ENCODE data around the gene GPR137. TPM values are rescaled to one million over a fixed set of nuclear protein-coding genes. Genes with fewer than 3 reads are reported as not detected.

Gene GPR137
- total and polyA plus RNA-seq, 7 experiments from 2014 or later = 4.9 to 45.9 (median 30.8) TPM

DNA sequence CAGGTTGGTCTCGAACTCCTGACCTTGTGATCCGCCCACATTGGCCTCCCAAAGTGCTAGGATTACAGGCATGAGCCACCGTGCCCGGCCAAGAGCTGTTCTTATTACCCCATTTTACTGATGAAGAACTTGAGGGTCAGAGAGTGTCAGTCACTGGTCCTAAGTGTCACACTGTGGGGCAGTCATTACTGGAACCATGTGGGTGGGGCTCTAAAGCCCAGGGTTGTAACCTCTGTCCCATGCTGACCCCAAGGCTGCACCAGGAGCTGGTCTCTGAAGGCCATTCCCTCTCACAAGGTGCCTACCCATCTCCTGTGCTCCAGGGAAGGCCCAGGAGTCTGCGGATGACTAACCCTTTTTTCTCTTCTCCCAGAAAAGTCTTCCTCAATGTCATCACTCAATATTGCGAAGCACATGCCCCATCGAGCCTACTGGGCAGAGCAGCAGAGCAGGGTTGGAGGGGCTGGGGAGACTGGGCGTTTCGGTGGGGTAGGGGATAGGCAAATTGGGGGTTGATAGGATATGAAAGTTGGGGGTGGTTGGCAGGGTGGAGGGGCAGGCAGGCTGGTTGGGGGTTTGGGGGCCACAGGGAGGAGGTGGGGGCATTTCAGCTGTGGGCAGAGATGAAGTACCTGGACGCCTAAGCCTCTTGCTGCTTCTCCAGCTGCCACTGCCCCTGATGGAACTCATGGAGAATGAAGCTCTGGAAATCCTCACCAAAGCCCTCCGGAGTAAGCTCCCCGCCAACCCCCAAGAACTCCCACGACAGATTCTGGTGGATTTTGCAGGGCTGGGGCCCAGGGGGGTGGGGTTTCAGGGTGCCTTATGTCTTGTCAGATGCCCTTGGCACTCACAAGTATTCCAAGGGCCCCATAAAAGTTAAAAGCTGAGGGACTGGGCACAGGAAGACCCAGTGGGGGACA, 17.7 kb downstream of the GPR137 start:
- CTCF ChIA-PET = interaction anchor here (0.6 to 5.8 kb wide), 13 partner anchors 14 to 302 kb away, joined by 3 to 165 read pairs (median 5); partner anchors contain the start of genes BAD, FERMT3, FKBP2 and PLCB3
- Mint-ChIP-seq H3K27ac (peak overlapping the region in 2 of 9 donors; percentile 13 to 81), H3K4me3 (peak overlapping the region in 8 of 10 donors; percentile 32 to 98 (median 92))

GRCh38 chr11:64304032-64304315, 18.3 kb downstream of the GPR137 start:
- ChIA-PET CTCF (interaction anchor here (1.0 to 5.8 kb wide), 10 partner anchors 14 to 303 kb away, joined by 3 to 165 read pairs (median 6); partner anchors contain the start of genes BAD, FERMT3, FKBP2 and PLCB3), POLR2A (interaction anchor here (0.5 to 6.3 kb wide), 18 partner anchors 13 to 466 kb away, joined by 3 to 102 read pairs (median 4); partner anchors contain the start of genes BAD, FERMT3, GPR137 and PPP1R14B)
- H3K27me3 ChIP-seq (ENCODE audit: control insufficient read depth in 2 of 2, insufficient read depth in 2 of 2, low read length in 2 of 2) = peaks cover 0 to 13% of the 10 kb centered on the region in 2 donors
- H3K9me3 ChIP-seq (ENCODE audit: control insufficient read depth in 2 of 3, low read length in 3 of 3) = no peaks in the 10 kb centered on the region
- Mint-ChIP-seq H3K4me3 (peak overlapping the region; percentile 53 to 98 (median 94)), H3K4me1 (peaks cover 26 to 46% (median 34%) of the 10 kb centered on the region in 7 donors), H3K27me3 (peaks cover 13 to 33% (median 17%) of the 10 kb centered on the region in 5 donors), H3K36me3 (peaks cover 0 to 8% (median 0%) of the 10 kb centered on the region in 5 donors), H3K9me3 (peaks cover 0 to 2% (median 0%) of the 10 kb centered on the region in 11 donors), H3K27ac (peak overlapping the region; percentile 81 to 98 (median 95))
- peak overlapping the region; percentile 91 for H3K27ac ChIP-seq (ENCODE audit: low read depth, low read length)
- ATAC-seq = no peak
- DNase-seq = no peak
- intact Hi-C loops (cut with micrococcal nuclease) = loop anchor here (1.0 to 5.0 kb wide), 4 partner anchors 74 to 467 kb away; partner anchors contain the start of genes DNAJC4 (in 1 of the 2) and MARK2 (in 1 of the 2)
- peaks cover 32 to 33% of the 10 kb centered on the region in 2 donors for H3K4me1 ChIP-seq (ENCODE audit: control insufficient read depth in 2 of 2, insufficient read depth in 2 of 2, low read length in 2 of 2)
- peak overlapping the region; percentile 97 for H3K4me3 ChIP-seq (ENCODE audit: low read length)
- no peaks in the 10 kb centered on the region for H3K36me3 ChIP-seq (ENCODE audit: control insufficient read depth in 2 of 3, insufficient read depth in 3 of 3, low read length in 3 of 3)

More for the DNA sequence above, 17.7 kb downstream of the GPR137 start:
- Histone ChIP-seq H3K27ac (ENCODE audit: low read depth, low read length) (no peak overlapping the region), H3K4me1 (ENCODE audit: control insufficient read depth in 2 of 2, insufficient read depth in 2 of 2, low read length in 2 of 2) (peaks cover 32 to 34% of the 10 kb centered on the region in 2 donors), H3K36me3 (ENCODE audit: control insufficient read depth in 2 of 3, insufficient read depth in 3 of 3, low read length in 3 of 3) (no peaks in the 10 kb centered on the region), H3K9me3 (ENCODE audit: control insufficient read depth in 2 of 3, low read length in 3 of 3) (no peaks in the 10 kb centered on the region), H3K4me3 (ENCODE audit: low read length) (no peak overlapping the region), H3K27me3 (ENCODE audit: control insufficient read depth in 2 of 2, insufficient read depth in 2 of 2, low read length in 2 of 2) (peaks cover 2 to 15% of the 10 kb centered on the region in 2 donors)
- Mint-ChIP-seq H3K4me1 (peaks cover 26 to 48% (median 34%) of the 10 kb centered on the region in 7 donors), H3K36me3 (peaks cover 0 to 8% (median 0%) of the 10 kb centered on the region in 5 donors), H3K9me3 (peaks cover 0 to 2% (median 0%) of the 10 kb centered on the region in 11 donors), H3K27me3 (peaks cover 16 to 39% (median 23%) of the 10 kb centered on the region in 5 donors)
- POLR2A ChIA-PET = interaction anchor here (0.6 to 6.3 kb wide), 14 partner anchors 14 to 465 kb away, joined by 3 to 102 read pairs (median 6); partner anchors contain the start of genes BAD, FERMT3, GPR137 and PPP1R14B
- no peak for ATAC-seq
- intact Hi-C loops (cut with micrococcal nuclease) = loop anchor here (1.0 to 5.0 kb wide), 4 partner anchors 73 to 466 kb away; partner anchors contain the start of genes DNAJC4 (in 1 of the 2) and MARK2 (in 1 of the 2)
- no peak for DNase-seq

- Mint-ChIP-seq H3K4me1 (peaks cover 25 to 43% (median 34%) of the 10 kb centered on the region in 7 donors), H3K9me3 (peaks cover 0 to 2% (median 0%) of the 10 kb centered on the region in 11 donors), H3K36me3 (peaks cover 0 to 8% (median 0%) of the 10 kb centered on the region in 5 donors), H3K27me3 (peaks cover 13 to 29% (median 16%) of the 10 kb centered on the region in 5 donors), H3K4me3 (peak overlapping the region; percentile 89 to 98 (median 94)), H3K27ac (peak overlapping the region; percentile 81 to 98 (median 95))
- POLR2A ChIA-PET = interaction anchor here (0.5 to 6.3 kb wide), 22 partner anchors 13 to 466 kb away, joined by 3 to 102 read pairs (median 4); partner anchors contain the start of genes BAD, FERMT3, FKBP2 and GPR137
- peak; percentile 79 to 95 (median 90) for DNase-seq
- CTCF ChIA-PET = interaction anchor here (0.6 to 5.8 kb wide), 18 partner anchors 13 to 303 kb away, joined by 3 to 165 read pairs (median 5); partner anchors contain the start of genes BAD, DNAJC4, FERMT3 and FKBP2
- peak; percentile 40 for ATAC-seq
- Histone ChIP-seq H3K4me1 (ENCODE audit: control insufficient read depth in 2 of 2, insufficient read depth in 2 of 2, low read length in 2 of 2) (peaks cover 28 to 32% of the 10 kb centered on the region in 2 donors), H3K9me3 (ENCODE audit: control insufficient read depth in 2 of 3, low read length in 3 of 3) (no peaks in the 10 kb centered on the region), H3K4me3 (ENCODE audit: low read length) (peak overlapping the region; percentile 97), H3K27ac (ENCODE audit: low read depth, low read length) (peak overlapping the region; percentile 91), H3K27me3 (ENCODE audit: control insufficient read depth in 2 of 2, insufficient read depth in 2 of 2, low read length in 2 of 2) (peaks cover 0 to 13% of the 10 kb centered on the region in 2 donors), H3K36me3 (ENCODE audit: control insufficient read depth in 2 of 3, insufficient read depth in 3 of 3, low read length in 3 of 3) (no peaks in the 10 kb centered on the region)
- intact Hi-C loops (cut with micrococcal nuclease) = loop anchor here (1.0 to 5.0 kb wide), 16 partner anchors 13 to 958 kb away; partner anchors contain the start of genes CCDC88B (in 2 of the 2), DNAJC4 (in 2 of the 2), FKBP2 (in 2 of the 2) and GPR137 (in 2 of the 2)
These were observed 18.8 kb downstream of the GPR137 start for GRCh38 chr11:64304316-64305072.

DNA sequence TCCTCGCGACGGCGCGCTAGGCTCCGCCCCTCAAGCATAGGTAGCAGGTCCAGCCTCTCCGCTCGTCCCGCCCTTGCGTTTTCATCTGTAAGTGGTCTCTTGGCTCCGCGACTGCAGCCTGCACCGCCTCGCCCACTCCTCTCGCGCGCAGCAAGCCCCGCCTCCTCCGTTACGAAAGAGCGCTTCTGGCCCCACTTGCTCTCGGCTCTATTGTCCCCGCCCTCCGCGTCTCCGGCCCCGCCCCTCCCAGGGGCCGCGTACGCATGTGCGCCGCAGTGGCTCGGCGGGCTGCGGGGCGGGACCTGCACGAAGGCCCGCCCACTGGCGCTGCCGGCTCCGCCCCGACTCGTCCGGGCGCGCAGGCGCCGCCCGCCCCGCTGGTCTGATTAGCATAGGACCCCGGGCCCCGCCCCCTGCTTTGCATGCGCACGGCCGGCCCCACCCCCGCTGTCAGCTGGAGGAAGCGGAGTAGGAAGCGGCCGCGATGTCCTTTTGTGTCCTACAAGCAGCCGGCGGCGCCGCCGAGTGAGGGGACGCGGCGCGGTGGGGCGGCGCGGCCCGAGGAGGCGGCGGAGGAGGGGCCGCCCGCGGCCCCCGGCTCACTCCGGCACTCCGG, 19.5 kb downstream of the GPR137 start, which contains the start of gene ESRRA:
Gene ESRRA (plus strand): TSS at position 450 of the 616 bp plus-strand sequence. CDS start 1,656 bp downstream, outside the sequence.
- H3K27me3 Mint-ChIP-seq = peaks cover 10 to 23% (median 13%) of the 10 kb centered on the region in 5 donors
- Histone ChIP-seq H3K4me3 (ENCODE audit: low read length) (peak within 1 kb of the TSS; percentile 97), H3K27me3 (ENCODE audit: control insufficient read depth in 2 of 2, insufficient read depth in 2 of 2, low read length in 2 of 2) (peaks cover 0 to 8% of the 10 kb centered on the region in 2 donors), H3K36me3 (ENCODE audit: control insufficient read depth in 2 of 3, insufficient read depth in 3 of 3, low read length in 3 of 3) (no peaks in the 10 kb centered on the region), H3K27ac (ENCODE audit: low read depth, low read length) (peak within 1 kb of the TSS; percentile 91), H3K4me1 (ENCODE audit: control insufficient read depth in 2 of 2, insufficient read depth in 2 of 2, low read length in 2 of 2) (peaks cover 21 to 26% of the 10 kb centered on the region in 2 donors), H3K9me3 (ENCODE audit: control insufficient read depth in 2 of 3, low read length in 3 of 3) (no peaks in the 10 kb centered on the region)
- intact Hi-C loops (cut with micrococcal nuclease) = loop anchor here (1.0 to 5.0 kb wide), 13 partner anchors 12 to 957 kb away; partner anchors contain the start of genes CCDC88B (in 2 of the 2), FKBP2 (in 2 of the 2), GPR137 (in 2 of the 2) and TRMT112 (in 2 of the 2)
- peak within 1 kb of the TSS; percentile 81 to 98 (median 95) for H3K27ac Mint-ChIP-seq
- peaks cover 0 to 8% (median 0%) of the 10 kb centered on the region in 5 donors for H3K36me3 Mint-ChIP-seq
- peak within 1 kb of the TSS; percentile 94 to 98 (median 96) for H3K4me3 Mint-ChIP-seq
- ChIA-PET CTCF (interaction anchor here (0.8 to 5.8 kb wide), 11 partner anchors 13 to 121 kb away, joined by 3 to 165 read pairs (median 6); partner anchors contain the start of genes DNAJC4, FERMT3, FKBP2 and PRDX5), POLR2A (interaction anchor here (0.7 to 6.3 kb wide), 12 partner anchors 12 to 119 kb away, joined by 3 to 102 read pairs (median 8); partner anchors contain the start of genes BAD, FERMT3, FKBP2 and NUDT22)
- peaks cover 21 to 36% (median 30%) of the 10 kb centered on the region in 7 donors for H3K4me1 Mint-ChIP-seq
- ATAC-seq = peak; percentile 86
- H3K9me3 Mint-ChIP-seq = no peaks in the 10 kb centered on the region
- DNase-seq = peak; percentile 99 to 100 (median 99)
